ENCODE measurements around the gene C19orf38.
A peak's percentile ranks its signal among the peaks of the same experiment; 100 is the strongest.
"Not testable (repeated sequence)": the region's sequence is repeated elsewhere in the genome, so short reads cannot be mapped to it uniquely, and the experiment has no call there.

C19orf38 gene

GRCh38 chr19:10826231-10826630 lies 22.0 kb upstream of the C19orf38 start:
- DNase-seq, result no peak

- DNase-seq, result no peak
Observed at GRCh38 chr19:10826846-10827245, 21.4 kb upstream of the C19orf38 start.

- no peak for DNase-seq
Observed at GRCh38 chr19:10828981-10829821, 19.0 kb upstream of the C19orf38 start.

GRCh38 chr19:10829967-10830366 lies 18.2 kb upstream of the C19orf38 start:
- DNase-seq, result no peak

GRCh38 chr19:10830370-10830769 lies 17.8 kb upstream of the C19orf38 start:
- DNase-seq, result no peak

GRCh38 chr19:10830931-10831779 lies 17.1 kb upstream of the C19orf38 start:
- DNase-seq, result no peak

GRCh38 chr19:10831987-10832938 lies 16.0 kb upstream of the C19orf38 start:
- no peak for DNase-seq

- DNase-seq, result no peak
Observed at GRCh38 chr19:10832939-10833296, 15.3 kb upstream of the C19orf38 start.

GRCh38 chr19:10835089-10835753 lies 13.0 kb upstream of the C19orf38 start:
- no peak for DNase-seq

- DNase-seq, result peak; percentile 94 to 99
Observed at GRCh38 chr19:10835754-10836478, 12.3 kb upstream of the C19orf38 start, which contains the start of gene TMED1. TSS of gene TMED1 (minus strand) at chr19:10836212. CDS start at chr19:10836191, 21 bp downstream.

GRCh38 chr19:10836479-10837330 lies 11.5 kb upstream of the C19orf38 start:
- peak in 1 of 2 donors; percentile 88 for DNase-seq

- DNase-seq, result not testable (repeated sequence)
Observed at GRCh38 chr19:10837649-10838048, 10.6 kb upstream of the C19orf38 start.

GRCh38 chr19:10838377-10838776 lies 9.8 kb upstream of the C19orf38 start:
- DNase-seq, result no peak

GRCh38 chr19:10839114-10840050 lies 8.8 kb upstream of the C19orf38 start:
- DNase-seq, result no peak

- no peak for DNase-seq
Observed at GRCh38 chr19:10842788-10843187, 5.4 kb upstream of the C19orf38 start.

- no peak for DNase-seq
Observed at GRCh38 chr19:10846500-10847202, 1.6 kb upstream of the C19orf38 start.

GRCh38 chr19:10850631-10851030 lies 2.4 kb downstream of the C19orf38 start:
- DNase-seq, result no peak

- no peak for DNase-seq
Observed at GRCh38 chr19:10852098-10852800, 4.0 kb downstream of the C19orf38 start.
